GM19438 (cell line): ENCODE results near the gene DNAH11.
"Not testable (repeated sequence)": the region's sequence is repeated elsewhere in the genome, so short reads cannot be mapped to it uniquely, and the experiment has no call there.

Experiments
- ATAC-seq: cut with Tn5 transposase; IDR thresholded peaks from one replicate; pipeline ENCODE4 v1.9.1; 2021; ENCODE audit warnings: low read depth; ENCODE audit not compliant: unreplicated experiment

DNAH11 gene

DNA sequence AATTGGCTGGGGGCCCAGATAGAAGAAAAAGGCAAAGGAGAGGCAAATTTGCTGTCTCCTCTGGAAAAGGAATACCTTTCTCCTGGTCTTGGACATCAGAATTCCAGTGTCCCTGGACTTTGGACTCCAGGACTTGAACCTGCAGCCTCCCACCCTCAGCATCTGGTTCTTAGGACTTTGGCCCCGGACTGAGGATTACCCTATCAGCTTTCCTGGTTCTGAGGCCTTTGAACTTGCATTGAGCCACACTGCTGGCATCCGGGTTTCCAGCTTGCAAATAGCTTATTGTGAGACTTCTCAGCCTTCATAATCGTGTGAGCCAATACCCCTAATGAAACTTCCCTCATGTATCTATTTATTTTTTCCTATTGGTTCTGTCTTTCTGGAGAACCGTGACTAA lies 68.3 kb downstream of the DNAH11 start:
- ATAC-seq = no peak

DNA sequence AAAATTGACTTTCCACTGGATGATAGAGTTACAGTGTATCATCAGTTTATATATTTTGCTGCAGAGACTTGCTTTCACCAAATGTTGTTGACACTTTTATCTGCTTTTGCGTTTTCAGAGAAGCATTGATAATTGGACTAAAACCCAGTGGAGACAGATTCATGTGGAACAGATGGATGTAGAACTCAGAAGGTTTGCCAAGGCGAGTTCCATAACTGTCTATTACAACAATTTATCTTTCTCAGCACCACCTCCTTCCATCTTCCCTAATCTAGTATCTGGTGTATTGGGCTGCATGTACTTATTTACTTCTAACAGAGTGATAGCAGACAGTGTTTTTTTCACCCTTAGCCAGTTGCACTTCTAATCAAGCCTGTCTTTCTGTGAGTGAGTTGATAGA lies 73.3 kb downstream of the DNAH11 start:
- no peak for ATAC-seq

- no peak for ATAC-seq
Observed at GRCh38 chr7:21616796-21617436, 74.1 kb downstream of the DNAH11 start.

DNA sequence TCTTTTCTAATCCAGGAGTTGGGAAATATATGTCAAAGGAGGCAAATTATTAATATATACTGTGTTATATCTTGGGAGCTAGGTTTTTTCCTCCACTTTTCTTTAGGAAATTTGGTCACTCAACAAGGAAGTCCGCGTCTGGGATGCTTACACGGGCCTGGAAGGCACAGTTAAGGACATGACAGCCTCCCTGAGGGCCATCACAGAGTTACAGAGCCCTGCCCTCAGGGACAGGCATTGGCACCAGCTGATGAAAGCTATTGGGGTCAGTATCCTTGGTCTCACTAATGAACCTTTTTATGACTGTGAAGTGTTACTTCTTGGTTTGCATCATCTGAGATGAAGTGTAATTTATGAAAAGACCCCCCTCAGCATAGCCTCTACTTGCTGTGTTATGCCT lies 74.7 kb downstream of the DNAH11 start:
- ATAC-seq = no peak

GRCh38 chr7:21617916-21618390 lies 75.1 kb downstream of the DNAH11 start:
- no peak for ATAC-seq

GRCh38 chr7:21618706-21619105 lies 75.9 kb downstream of the DNAH11 start:
- ATAC-seq = no peak

DNA sequence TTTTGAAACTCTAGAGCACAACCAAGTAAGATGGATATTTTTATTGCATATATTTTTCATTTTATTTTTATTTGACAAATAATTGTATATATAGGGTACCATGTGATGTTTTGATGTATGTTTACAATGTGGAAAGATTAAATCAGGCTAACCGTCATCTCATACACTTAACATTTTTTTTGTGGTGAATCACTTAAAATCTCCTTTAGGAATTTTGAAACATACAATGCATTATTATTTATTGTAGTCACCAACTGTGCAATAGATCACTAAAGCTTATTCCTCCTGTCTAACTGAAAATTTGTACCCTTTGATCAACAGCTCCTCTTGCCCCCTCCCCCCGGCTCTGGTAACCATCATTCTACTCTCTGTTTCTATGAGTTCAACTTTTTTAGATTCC lies 77.2 kb downstream of the DNAH11 start:
- no peak for ATAC-seq

GRCh38 chr7:21624320-21624719 lies 81.5 kb downstream of the DNAH11 start:
- no peak for ATAC-seq

DNA sequence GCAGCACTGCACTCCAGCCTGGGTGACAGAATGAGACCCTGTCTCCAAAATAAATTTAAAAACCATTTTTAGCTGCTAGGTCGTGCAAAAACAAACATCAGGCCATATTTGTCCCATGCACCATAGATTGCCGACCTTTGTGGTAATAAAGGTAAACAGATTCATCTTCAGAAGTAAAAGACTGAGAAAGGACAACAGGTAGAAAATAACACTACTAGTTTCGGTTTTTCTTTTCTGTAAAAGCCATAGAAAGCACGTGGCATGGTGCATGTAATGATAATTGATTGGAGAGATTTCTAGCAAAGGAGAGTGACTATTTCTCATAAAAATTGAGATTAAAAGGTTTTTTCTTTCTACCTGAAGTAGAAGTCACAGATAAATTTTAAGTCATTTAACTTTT lies 93.9 kb downstream of the DNAH11 start:
- no peak for ATAC-seq

- ATAC-seq = no peak
Observed at GRCh38 chr7:21639206-21639868, 96.5 kb downstream of the DNAH11 start.

GRCh38 chr7:21640105-21640504 lies 97.3 kb downstream of the DNAH11 start:
- ATAC-seq = no peak

DNA sequence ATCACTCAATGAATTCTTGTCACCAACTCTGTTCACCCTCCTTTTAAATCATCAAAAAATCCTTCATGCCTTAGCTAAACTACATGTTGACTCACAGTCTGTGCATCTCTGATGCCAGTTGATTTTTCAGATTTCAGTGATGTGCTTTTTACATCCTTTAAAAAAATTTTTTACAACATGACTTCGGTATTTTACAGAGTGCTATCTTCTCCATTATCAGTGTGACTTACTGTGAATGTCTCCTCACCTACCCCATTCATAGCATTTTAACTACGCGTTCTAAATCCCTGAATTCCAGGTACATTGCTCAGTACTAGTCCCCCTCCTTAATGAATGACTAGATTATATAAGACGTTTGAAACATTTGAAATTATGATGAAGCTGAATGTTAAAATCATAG lies 98.7 kb downstream of the DNAH11 start:
- ATAC-seq = no peak

- no peak for ATAC-seq
Observed at GRCh38 chr7:21642422-21642821, 99.6 kb downstream of the DNAH11 start.

GRCh38 chr7:21651697-21652096 lies 108.9 kb downstream of the DNAH11 start:
- no peak for ATAC-seq

DNA sequence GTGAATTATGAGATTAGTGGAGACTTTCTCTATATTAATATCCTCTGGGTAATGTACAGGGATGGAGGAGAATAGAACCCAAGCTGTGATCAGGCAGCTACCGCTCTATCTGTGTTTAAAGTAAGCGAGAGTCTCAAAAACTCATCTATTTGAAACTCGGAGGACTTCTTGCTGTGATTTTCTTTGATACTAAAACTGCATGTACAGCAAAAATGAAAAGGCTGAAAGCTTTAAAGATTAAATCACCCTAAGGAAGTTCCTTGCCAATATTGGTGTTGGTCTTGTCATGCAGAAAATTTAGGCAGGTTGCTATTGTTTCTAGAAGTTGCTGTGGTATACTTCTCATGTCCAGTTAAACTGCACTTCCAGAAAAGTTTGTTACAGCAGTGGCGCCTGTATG lies 110.8 kb downstream of the DNAH11 start:
- no peak for ATAC-seq

DNA sequence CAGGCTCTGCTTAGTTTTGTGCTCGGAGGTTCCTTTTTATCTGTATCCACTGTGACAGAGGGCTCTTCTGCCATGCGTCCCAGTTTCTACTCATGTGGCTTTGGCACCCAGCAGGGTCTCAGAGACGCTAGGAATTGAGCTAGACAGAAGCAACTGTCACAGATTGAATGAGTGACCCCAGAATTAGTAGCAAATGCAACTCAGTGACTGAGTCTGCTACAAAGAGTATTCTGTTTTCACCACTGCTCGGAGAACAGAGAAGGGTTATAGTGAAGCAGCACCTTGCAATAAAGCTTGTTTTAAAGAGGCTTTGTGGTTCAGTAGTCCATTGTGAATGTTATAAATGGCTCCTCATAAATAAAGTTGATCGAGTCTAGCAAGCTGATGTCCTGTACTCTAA lies 113.2 kb downstream of the DNAH11 start:
- ATAC-seq = no peak

- ATAC-seq = no peak
Observed at GRCh38 chr7:21656796-21657195, 114.0 kb downstream of the DNAH11 start.

DNA sequence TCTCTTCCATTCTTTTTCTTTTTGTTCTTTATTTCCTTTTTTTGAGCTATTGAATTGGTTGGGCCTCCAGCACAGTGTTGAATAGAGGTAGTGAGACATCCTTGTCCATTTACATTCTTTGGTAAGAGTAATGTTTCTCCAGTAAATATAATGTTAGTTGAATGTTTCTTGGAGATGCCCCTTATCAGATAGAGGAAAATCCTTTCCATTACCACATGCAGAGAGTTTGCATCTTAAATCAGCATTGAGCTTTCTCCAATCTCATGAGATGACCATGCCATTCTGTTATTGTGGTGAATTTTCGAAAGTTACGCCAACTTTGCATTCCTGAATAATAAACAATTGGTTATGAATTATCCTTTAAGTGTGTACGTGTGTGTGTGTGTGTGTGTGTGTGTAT lies 127.7 kb downstream of the DNAH11 start:
- no peak for ATAC-seq

DNA sequence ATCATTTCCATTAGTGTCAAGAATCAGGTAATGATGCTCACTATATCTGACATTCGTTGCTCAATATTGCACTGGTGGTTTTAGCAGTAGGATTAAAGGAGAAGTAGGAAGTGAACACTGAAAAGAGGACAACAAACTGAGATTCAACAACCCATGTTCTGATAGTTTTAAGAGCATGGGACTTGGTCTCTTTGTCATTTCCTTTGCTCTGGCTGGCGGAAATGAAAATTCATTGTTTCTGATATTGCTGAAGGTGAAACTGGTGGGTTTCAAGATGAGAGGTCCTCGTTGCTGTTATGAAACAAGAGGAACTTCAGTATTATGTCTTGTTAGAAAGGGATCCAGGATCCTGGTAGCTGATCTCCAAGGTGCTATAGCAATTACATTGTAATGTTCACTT lies 129.0 kb downstream of the DNAH11 start:
- ATAC-seq = peak; percentile 79

DNA sequence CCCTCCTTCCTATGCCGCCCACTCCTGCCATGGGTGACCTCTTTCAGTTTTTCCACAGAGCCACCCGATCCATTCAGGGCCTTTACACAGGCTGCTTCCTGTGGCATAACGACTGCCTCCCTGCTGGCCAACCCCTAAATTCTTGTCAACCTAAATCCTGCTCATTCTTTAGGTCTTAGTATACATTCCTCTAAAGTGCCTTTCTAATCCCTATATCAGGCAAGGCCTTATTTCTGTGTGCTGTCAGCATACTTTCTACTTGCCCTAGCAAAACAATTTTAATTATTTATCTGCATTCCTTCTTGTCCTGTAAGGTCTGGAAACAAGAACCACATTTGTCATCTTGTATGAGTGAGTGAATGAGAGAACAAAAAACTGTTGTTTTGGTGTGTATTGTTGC lies 132.4 kb downstream of the DNAH11 start:
- ATAC-seq = no peak

- ATAC-seq = no peak
Observed at GRCh38 chr7:21690705-21691104, 147.9 kb downstream of the DNAH11 start.

DNA sequence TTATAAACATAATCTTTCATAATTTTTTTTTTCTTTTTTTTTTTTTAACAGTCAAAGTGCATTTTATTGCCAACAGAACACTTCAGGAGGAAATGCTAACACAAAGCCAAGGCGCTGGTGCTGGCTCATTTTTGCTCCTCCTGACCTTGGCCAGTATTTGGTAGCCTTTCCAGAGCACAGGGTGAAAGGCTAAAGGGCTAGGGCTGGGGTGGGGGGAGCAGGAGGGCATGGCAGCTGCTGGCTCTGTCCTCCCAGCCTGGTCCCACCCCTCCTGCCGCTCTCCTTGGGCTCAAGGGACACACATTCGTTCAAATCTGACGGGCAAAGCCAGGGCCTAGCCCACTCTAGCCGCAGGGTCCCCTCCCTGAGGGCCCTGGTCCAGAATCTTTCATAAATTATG lies 148.3 kb downstream of the DNAH11 start:
- ATAC-seq = not testable (repeated sequence)
